PC-9 (cell line): ENCODE results near the gene TMPRSS4.

Experiments used
- CTCF ChIP-seq: fragments of 200-600 bp; sonication (generic); conservative IDR thresholded peaks from 2 replicates; pipeline ENCODE4 v1.6.1; 2017; ENCODE audit warnings: mixed run types, antibody characterized with exemption, mild to moderate bottlenecking, moderate library complexity
- EZH2 ChIP-seq: fragments of 200-600 bp; sonication (generic); IDR thresholded peaks from 2 replicates; pipeline ENCODE4 v1.8.0; 2017; ENCODE audit warnings: antibody characterized with exemption, low read depth

- no peak for TF ChIP-seq CTCF
- no peak for TF ChIP-seq EZH2
Observed at GRCh38 chr11:118109231-118109630, 32.4 kb downstream of the TMPRSS4 start.
